Measurements from ENCODE around the gene C2CD4B. TPM values are rescaled to one million over a fixed set of nuclear protein-coding genes. Genes with fewer than 3 reads are reported as not detected.

The C2CD4B gene
- total RNA-seq (2022; extraction: Qiagen RNA extraction; ENCODE audit: low read depth) = 0.09 to 0.16 TPM in 2 of 5 replicates, not detected in the others

GRCh38 chr15:62165104-62165792 lies at the start of gene C2CD4B:
Gene C2CD4B (minus strand): TSS chr15:62165285. CDS start chr15:62164984, 301 bp downstream.

Other genes with a start within 250 kb of the C2CD4B start
- 4.8 to 11.6 TPM (median 9.7 TPM) in 5 replicates for gene VPS13C, start 104.8 kb downstream of the C2CD4B start, total RNA-seq (2022; extraction: Qiagen RNA extraction; ENCODE audit: low read depth)
- 0.05 to 0.09 TPM (median 0.06 TPM) in 3 of 5 replicates, not detected in the others for gene C2CD4A, start 98.3 kb downstream of the C2CD4B start, total RNA-seq (2022; extraction: Qiagen RNA extraction; ENCODE audit: low read depth)
- gene TLN2, start 225.3 kb upstream of the C2CD4B start, total RNA-seq (2022; extraction: Qiagen RNA extraction; ENCODE audit: low read depth) = 4.6 to 6.9 TPM (median 5.0 TPM) in 5 replicates